Measurements from ENCODE around the gene HK2.
A peak's percentile ranks its signal among the peaks of the same experiment; 100 is the strongest.
"Not testable (repeated sequence)": the region's sequence is repeated elsewhere in the genome, so short reads cannot be mapped to it uniquely, and the experiment has no call there.

The HK2 gene

DNA sequence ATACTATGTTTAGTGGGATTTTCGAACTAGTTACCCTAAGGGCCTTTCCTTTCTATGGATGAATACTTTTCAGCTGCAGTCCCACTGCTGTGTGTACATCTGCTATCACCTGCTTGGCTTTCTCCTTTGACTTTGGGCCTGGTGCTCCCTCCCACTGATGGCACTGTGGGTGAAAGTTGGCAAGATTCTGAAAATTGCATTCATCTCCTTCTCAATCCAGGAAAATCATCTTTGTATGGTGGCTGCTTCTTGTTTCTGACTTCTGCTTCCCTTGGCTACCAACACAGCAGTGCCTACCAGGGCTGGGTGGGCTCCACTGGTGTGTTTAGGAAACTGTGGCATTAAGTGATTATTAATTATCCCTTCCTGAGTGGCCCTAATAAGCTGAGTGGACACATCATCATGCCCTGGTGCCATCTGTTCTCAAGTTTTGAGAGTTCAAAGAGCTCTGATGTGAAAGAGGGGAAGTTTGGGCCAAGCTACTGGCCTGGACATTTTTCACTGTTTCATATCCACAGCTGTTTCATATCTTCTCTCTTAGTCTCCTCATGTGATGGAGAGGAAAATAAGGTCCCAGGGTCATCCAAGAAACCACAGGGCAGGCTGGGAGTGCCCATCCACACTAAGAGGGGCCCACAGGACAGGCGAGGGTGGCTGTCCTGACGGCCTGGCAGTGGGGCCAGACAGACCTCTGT is 16.7 kb downstream of the HK2 start:
- DNase-seq (ENCODE audit: low read depth) = peak; percentile 43
- Histone ChIP-seq H3K4me3 (ENCODE audit: low read length) (no peak overlapping the region), H3K4me1 (ENCODE audit: control insufficient read depth, insufficient read depth, low read length) (peaks cover 51% of the 10 kb centered on the region), H3K36me3 (ENCODE audit: control insufficient read depth, insufficient read depth, low read length, severe bottlenecking) (peaks cover 25% of the 10 kb centered on the region), H3K9me3 (ENCODE audit: control insufficient read depth, low read length) (no peaks in the 10 kb centered on the region), H3K9ac (ENCODE audit: low read length) (no peak overlapping the region), H3K27me3 (replicated peaks; ENCODE audit: control insufficient read depth, insufficient read depth, low read length) (no peaks in the 10 kb centered on the region)

GRCh38 chr2:74851191-74851566 is 17.3 kb downstream of the HK2 start:
- no peak for DNase-seq (ENCODE audit: low read depth)
- peaks cover 30% of the 10 kb centered on the region for H3K36me3 ChIP-seq (ENCODE audit: control insufficient read depth, insufficient read depth, low read length, severe bottlenecking)

DNA sequence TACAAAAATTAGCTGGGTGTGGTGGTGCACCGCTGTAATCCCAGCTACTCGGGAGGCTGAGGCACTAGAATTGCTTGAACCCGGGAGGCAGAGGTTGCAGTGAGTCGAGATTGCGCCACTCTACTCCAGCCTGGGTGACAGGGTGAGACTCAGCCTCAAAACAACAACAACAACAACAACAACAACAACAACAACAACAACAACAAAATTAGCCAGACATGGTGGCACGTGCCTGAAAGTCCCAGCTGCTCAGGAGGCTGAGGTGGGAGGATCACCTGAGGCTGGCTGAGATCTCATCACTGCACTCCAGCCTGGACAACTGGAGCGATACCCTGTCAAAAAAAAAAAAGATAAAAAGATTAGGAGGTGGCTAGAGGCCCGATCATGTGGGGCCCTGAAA is 19.4 kb downstream of the HK2 start:
- H3K4me1 ChIP-seq (ENCODE audit: control insufficient read depth, insufficient read depth, low read length) = peaks cover 27% of the 10 kb centered on the region
- H3K27me3 ChIP-seq (replicated peaks; ENCODE audit: control insufficient read depth, insufficient read depth, low read length); H3K9me3 ChIP-seq (ENCODE audit: control insufficient read depth, low read length); H3K4me3 ChIP-seq (ENCODE audit: low read length); DNase-seq (ENCODE audit: low read depth); H3K9ac ChIP-seq (ENCODE audit: low read length): not testable (repeated sequence)
- peaks cover 52% of the 10 kb centered on the region for H3K36me3 ChIP-seq (ENCODE audit: control insufficient read depth, insufficient read depth, low read length, severe bottlenecking)

More at GRCh38 chr2:74851191-74851566, 17.3 kb downstream of the HK2 start:
- H3K9me3 ChIP-seq (ENCODE audit: control insufficient read depth, low read length) = no peaks in the 10 kb centered on the region
- H3K27me3 ChIP-seq (replicated peaks; ENCODE audit: control insufficient read depth, insufficient read depth, low read length) = no peaks in the 10 kb centered on the region
- no peak overlapping the region for H3K9ac ChIP-seq (ENCODE audit: low read length)
- peaks cover 46% of the 10 kb centered on the region for H3K4me1 ChIP-seq (ENCODE audit: control insufficient read depth, insufficient read depth, low read length)
- H3K4me3 ChIP-seq (ENCODE audit: low read length) = no peak overlapping the region

- no peak overlapping the region for H3K9ac ChIP-seq (ENCODE audit: low read length)
- H3K9me3 ChIP-seq (ENCODE audit: control insufficient read depth, low read length) = no peaks in the 10 kb centered on the region
- DNase-seq (ENCODE audit: low read depth) = no peak
- no peaks in the 10 kb centered on the region for H3K27me3 ChIP-seq (replicated peaks; ENCODE audit: control insufficient read depth, insufficient read depth, low read length)
- H3K4me3 ChIP-seq (ENCODE audit: low read length) = no peak overlapping the region
- H3K36me3 ChIP-seq (ENCODE audit: control insufficient read depth, insufficient read depth, low read length, severe bottlenecking) = peaks cover 60% of the 10 kb centered on the region
- peaks cover 17% of the 10 kb centered on the region for H3K4me1 ChIP-seq (ENCODE audit: control insufficient read depth, insufficient read depth, low read length)
Measured at GRCh38 chr2:74854401-74854800, 20.5 kb downstream of the HK2 start.

DNA sequence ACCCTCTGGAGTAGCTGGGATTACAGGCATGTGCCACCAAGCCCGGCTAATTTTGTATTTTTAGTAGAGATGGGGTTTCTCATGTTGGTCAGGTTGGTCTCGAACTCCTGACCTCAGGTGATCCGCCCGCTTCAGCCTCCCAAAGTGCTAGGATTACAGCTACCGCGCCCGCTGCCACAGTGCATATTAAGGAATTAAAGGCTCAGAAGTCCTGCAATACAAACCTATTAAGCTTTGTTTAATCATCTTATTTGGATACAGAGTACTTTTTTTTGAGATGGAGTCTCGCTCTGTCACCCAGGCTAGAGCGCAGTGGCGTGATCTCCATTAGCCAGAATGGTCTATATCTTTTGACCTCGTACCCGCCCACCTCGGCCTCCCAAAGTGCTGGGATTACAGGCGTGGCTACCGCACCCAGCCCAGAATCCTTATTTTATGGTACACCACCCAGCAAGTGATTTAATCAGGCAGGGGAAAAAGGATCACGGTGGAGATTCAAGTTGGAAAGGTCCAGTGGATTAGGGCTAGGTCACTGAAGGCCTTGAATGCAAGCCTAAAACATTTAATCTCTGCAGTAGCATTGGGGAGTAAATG is 21.3 kb downstream of the HK2 start:
- H3K9ac ChIP-seq (ENCODE audit: low read length); H3K4me1 ChIP-seq (ENCODE audit: control insufficient read depth, insufficient read depth, low read length); DNase-seq (ENCODE audit: low read depth); H3K4me3 ChIP-seq (ENCODE audit: low read length); H3K27me3 ChIP-seq (replicated peaks; ENCODE audit: control insufficient read depth, insufficient read depth, low read length); H3K9me3 ChIP-seq (ENCODE audit: control insufficient read depth, low read length): not testable (repeated sequence)
- H3K36me3 ChIP-seq (ENCODE audit: control insufficient read depth, insufficient read depth, low read length, severe bottlenecking) = peaks cover 67% of the 10 kb centered on the region

DNA sequence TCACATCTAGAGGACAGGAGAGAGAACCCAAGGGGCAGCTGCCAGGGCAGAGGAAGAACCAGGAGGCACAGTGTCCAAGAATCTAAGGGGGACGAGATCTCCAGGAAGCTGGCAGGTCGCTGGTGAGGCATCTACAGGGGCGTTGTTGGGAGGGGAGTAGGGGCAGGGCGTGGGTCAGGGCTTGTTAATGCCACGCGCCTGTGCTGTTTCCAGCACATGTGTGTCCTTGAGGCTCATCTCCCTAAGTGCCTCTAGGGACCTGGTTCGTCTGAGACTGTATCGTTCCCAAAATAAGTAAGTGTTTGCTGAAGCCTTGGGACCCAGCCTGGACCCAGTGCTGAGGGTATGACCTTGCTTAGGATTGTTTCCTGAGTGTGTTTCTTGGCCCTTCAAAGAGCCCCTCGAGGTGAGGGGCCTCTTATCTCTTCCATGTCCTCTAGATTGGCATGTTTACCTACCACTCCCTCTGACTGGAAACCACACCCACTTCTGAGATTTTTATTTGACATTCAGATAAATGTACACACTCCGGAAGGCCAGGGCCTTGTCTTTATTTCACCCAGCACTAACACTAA is 22.2 kb downstream of the HK2 start:
- no peak for DNase-seq (ENCODE audit: low read depth)
- no peak overlapping the region for H3K9ac ChIP-seq (ENCODE audit: low read length)

DNA sequence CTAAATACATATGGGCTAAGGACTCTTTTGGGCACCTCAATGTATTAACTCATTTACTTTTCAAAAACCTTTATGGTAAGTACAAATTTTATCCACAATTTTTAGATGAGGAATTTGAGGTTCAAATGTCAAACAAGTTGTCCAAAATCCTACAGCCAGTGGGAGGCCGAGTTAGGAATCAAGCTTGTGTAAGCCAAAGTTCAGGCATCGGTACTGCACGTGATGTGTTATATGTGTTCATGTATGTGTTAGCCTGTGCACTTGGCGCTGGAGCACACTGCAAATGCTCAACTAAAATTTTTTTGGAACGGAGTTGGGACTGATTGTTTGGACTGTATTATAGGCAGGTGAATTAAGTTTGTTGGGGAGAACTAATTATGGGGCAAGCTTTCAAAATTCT is 22.7 kb downstream of the HK2 start:
- H3K4me3 ChIP-seq (ENCODE audit: low read length) = no peak overlapping the region
- no peaks in the 10 kb centered on the region for H3K9me3 ChIP-seq (ENCODE audit: control insufficient read depth, low read length)
- peaks cover 72% of the 10 kb centered on the region for H3K36me3 ChIP-seq (ENCODE audit: control insufficient read depth, insufficient read depth, low read length, severe bottlenecking)
- H3K4me1 ChIP-seq (ENCODE audit: control insufficient read depth, insufficient read depth, low read length) = peaks cover 11% of the 10 kb centered on the region
- H3K27me3 ChIP-seq (replicated peaks; ENCODE audit: control insufficient read depth, insufficient read depth, low read length) = no peaks in the 10 kb centered on the region
- no peak overlapping the region for H3K9ac ChIP-seq (ENCODE audit: low read length)
- DNase-seq (ENCODE audit: low read depth) = no peak

More for the DNA sequence above, 22.2 kb downstream of the HK2 start:
- H3K36me3 ChIP-seq (ENCODE audit: control insufficient read depth, insufficient read depth, low read length, severe bottlenecking) = peaks cover 74% of the 10 kb centered on the region
- H3K4me3 ChIP-seq (ENCODE audit: low read length) = no peak overlapping the region
- no peaks in the 10 kb centered on the region for H3K27me3 ChIP-seq (replicated peaks; ENCODE audit: control insufficient read depth, insufficient read depth, low read length)
- H3K4me1 ChIP-seq (ENCODE audit: control insufficient read depth, insufficient read depth, low read length) = peaks cover 11% of the 10 kb centered on the region
- H3K9me3 ChIP-seq (ENCODE audit: control insufficient read depth, low read length) = no peaks in the 10 kb centered on the region

DNA sequence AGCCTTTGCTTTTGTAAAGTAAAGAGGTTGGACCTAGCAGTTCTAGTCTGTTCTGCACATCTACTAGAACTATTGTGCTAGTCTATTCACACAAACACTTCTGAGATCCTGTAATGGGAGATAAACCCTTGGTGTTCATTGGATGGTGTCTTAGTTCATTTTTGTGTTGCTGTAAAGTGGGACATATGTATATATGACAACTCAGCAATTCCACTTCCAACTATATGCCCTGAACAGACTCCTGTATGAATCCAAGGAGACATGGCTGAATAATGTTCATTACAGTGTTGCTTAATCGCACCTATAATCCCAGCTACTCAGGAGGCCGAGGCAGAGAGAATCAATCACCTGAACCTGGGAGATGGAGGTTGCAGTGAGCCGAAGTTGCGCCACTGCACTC is 23.3 kb downstream of the HK2 start:
- no peak overlapping the region for H3K4me3 ChIP-seq (ENCODE audit: low read length)
- peaks cover 73% of the 10 kb centered on the region for H3K36me3 ChIP-seq (ENCODE audit: control insufficient read depth, insufficient read depth, low read length, severe bottlenecking)
- no peak for DNase-seq (ENCODE audit: low read depth)
- H3K27me3 ChIP-seq (replicated peaks; ENCODE audit: control insufficient read depth, insufficient read depth, low read length) = no peaks in the 10 kb centered on the region
- no peaks in the 10 kb centered on the region for H3K9me3 ChIP-seq (ENCODE audit: control insufficient read depth, low read length)
- peaks cover 10% of the 10 kb centered on the region for H3K4me1 ChIP-seq (ENCODE audit: control insufficient read depth, insufficient read depth, low read length)
- no peak overlapping the region for H3K9ac ChIP-seq (ENCODE audit: low read length)

GRCh38 chr2:74857725-74858124 is 23.8 kb downstream of the HK2 start:
- no peak for DNase-seq (ENCODE audit: low read depth)
- no peak overlapping the region for H3K4me3 ChIP-seq (ENCODE audit: low read length)
- peaks cover 76% of the 10 kb centered on the region for H3K36me3 ChIP-seq (ENCODE audit: control insufficient read depth, insufficient read depth, low read length, severe bottlenecking)
- H3K4me1 ChIP-seq (ENCODE audit: control insufficient read depth, insufficient read depth, low read length) = peaks cover 15% of the 10 kb centered on the region
- no peaks in the 10 kb centered on the region for H3K27me3 ChIP-seq (replicated peaks; ENCODE audit: control insufficient read depth, insufficient read depth, low read length)
- H3K9ac ChIP-seq (ENCODE audit: low read length) = no peak overlapping the region
- H3K9me3 ChIP-seq (ENCODE audit: control insufficient read depth, low read length) = no peaks in the 10 kb centered on the region

DNA sequence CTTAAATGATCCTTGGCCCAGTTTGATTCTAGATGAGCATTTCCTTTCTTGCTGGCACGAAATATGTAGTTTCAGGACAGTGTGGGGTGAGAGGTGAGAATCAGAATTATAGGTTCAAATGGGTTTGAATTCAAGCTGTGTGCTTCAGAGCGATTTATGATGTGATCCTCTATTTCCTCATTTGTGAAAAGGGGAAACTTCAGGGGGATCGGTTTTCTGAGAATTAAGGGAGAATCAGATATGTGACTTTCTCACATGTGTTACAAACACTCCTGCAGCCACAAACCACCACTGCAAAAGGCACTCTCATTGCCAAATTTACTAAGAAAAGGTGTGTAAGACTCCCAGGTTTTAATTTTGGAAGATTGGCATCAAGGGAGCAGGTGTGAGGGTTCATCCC is 24.4 kb downstream of the HK2 start:
- H3K4me1 ChIP-seq (ENCODE audit: control insufficient read depth, insufficient read depth, low read length) = peaks cover 20% of the 10 kb centered on the region

DNA sequence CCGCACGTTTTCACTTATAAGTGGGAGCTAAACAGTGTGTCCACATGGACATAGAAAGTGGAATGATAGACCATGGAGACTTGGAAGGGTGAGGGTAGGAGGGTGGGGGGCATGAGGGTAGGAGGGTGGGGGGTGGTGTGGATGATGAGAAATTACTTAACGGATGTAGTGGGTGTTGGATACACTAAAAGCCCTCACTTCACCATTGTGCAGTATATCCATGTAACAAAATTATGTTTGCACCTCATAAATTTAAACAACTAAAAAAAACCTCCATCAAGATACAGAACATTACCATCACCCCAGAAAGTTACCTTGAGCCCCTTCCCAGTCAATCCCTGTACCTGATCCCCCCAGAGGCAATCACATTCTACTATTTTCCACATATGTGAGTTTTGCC is 26.2 kb downstream of the HK2 start:
- H3K4me3 ChIP-seq (ENCODE audit: low read length) = no peak overlapping the region
- no peaks in the 10 kb centered on the region for H3K27me3 ChIP-seq (replicated peaks; ENCODE audit: control insufficient read depth, insufficient read depth, low read length)
- H3K4me1 ChIP-seq (ENCODE audit: control insufficient read depth, insufficient read depth, low read length) = peaks cover 30% of the 10 kb centered on the region
- no peak overlapping the region for H3K9ac ChIP-seq (ENCODE audit: low read length)
- peaks cover 71% of the 10 kb centered on the region for H3K36me3 ChIP-seq (ENCODE audit: control insufficient read depth, insufficient read depth, low read length, severe bottlenecking)
- no peaks in the 10 kb centered on the region for H3K9me3 ChIP-seq (ENCODE audit: control insufficient read depth, low read length)
- no peak for DNase-seq (ENCODE audit: low read depth)

More for the DNA sequence above, 24.4 kb downstream of the HK2 start:
- H3K9ac ChIP-seq (ENCODE audit: low read length) = no peak overlapping the region
- H3K36me3 ChIP-seq (ENCODE audit: control insufficient read depth, insufficient read depth, low read length, severe bottlenecking) = peaks cover 76% of the 10 kb centered on the region
- no peak overlapping the region for H3K4me3 ChIP-seq (ENCODE audit: low read length)
- no peak for DNase-seq (ENCODE audit: low read depth)
- H3K27me3 ChIP-seq (replicated peaks; ENCODE audit: control insufficient read depth, insufficient read depth, low read length) = no peaks in the 10 kb centered on the region
- H3K9me3 ChIP-seq (ENCODE audit: control insufficient read depth, low read length) = no peaks in the 10 kb centered on the region
